Thyroid gland (tissue), 4 donors: Measurements from ENCODE around the gene RETREG3. TPM values are rescaled to one million over a fixed set of nuclear protein-coding genes. Genes with fewer than 3 reads are reported as not detected.

Source experiments
- DNase-seq, 2 donors: peaks; one replicate each; pipeline ENCODE4 v3.0.0-alpha.2; 2019
- H3K27ac ChIP-seq, 3 donors: fragments of 200-600 bp; sonication (generic); 1 replicate in 2 of 3; 2 replicates in 1 of 3; pipeline ENCODE4 v1.5.1; 2016 to 2019; ENCODE audit warnings: mild to moderate bottlenecking in 1 of 3, moderate library complexity in 1 of 3
- H3K27me3 ChIP-seq: fragments of 200-600 bp; sonication (generic); one replicate; pipeline ENCODE4 v1.5.1; 2019
- H3K36me3 ChIP-seq, 2 donors: fragments of 200-600 bp; sonication (generic); one replicate each; pipeline ENCODE4 v1.5.1; 2016 to 2019
- H3K4me1 ChIP-seq, 2 donors: fragments of 200-600 bp; sonication (generic); one replicate each; pipeline ENCODE4 v1.5.1; 2017 to 2019
- H3K4me3 ChIP-seq, 3 donors: fragments of 200-600 bp; sonication (generic); replicated peaks in 1 of 3; 1 replicate in 2 of 3; 2 replicates in 1 of 3; pipeline ENCODE4 v1.5.1; 2016; ENCODE audit warnings: mild to moderate bottlenecking in 1 of 3
- H3K9me3 ChIP-seq: fragments of 200-600 bp; sonication (generic); one replicate; pipeline ENCODE4 v1.5.1; 2017
- POLR2A ChIP-seq, 2 donors: fragments of 450-650 bp; IDR thresholded peaks; one replicate each; pipeline ENCODE4 v1.6.1; 2017; ENCODE audit warnings: antibody characterized with exemption in 2 of 2, mild to moderate bottlenecking in 2 of 2, moderate library complexity in 1 of 2
- WGBS, 2 donors: methylation state at CpG; one replicate each; pipeline ENCODE4 v1.1.5; 2017; 5-methylcytosine and 5-hydroxymethylcytosine counted together
- intact Hi-C: fragments of 100-400 bp; cut with DNase I; formaldehyde crosslinking; loops from one replicate; pipeline ENCODE4 v1.15.1; 2023
- total RNA-seq, 4 donors: library from RNA; depleted of rRNA; stranded (reverse); fragments of >200 nt; gene quantifications; one replicate each; pipeline ENCODE4 v1.2.3, GENCODE V29; 2016
- TF ChIP-seq, protein P1 (sequence below), 6 experiments: fragments of 200-600 bp in 3 of 6; fragments of 450-650 bp in 3 of 6; sonication (generic) in 3 of 6; IDR thresholded peaks; one replicate each; pipeline ENCODE4 v1.5.1; 2016 to 2019; ENCODE audit warnings: antibody characterized with exemption in 6 of 6, mild to moderate bottlenecking in 2 of 6, inconsistent platforms in 1 of 6, moderate library complexity in 1 of 6

Gene RETREG3
- total RNA-seq, 4 donors from 2014 or later: 61.9 to 74.4 (median 72.1) TPM

DNA sequence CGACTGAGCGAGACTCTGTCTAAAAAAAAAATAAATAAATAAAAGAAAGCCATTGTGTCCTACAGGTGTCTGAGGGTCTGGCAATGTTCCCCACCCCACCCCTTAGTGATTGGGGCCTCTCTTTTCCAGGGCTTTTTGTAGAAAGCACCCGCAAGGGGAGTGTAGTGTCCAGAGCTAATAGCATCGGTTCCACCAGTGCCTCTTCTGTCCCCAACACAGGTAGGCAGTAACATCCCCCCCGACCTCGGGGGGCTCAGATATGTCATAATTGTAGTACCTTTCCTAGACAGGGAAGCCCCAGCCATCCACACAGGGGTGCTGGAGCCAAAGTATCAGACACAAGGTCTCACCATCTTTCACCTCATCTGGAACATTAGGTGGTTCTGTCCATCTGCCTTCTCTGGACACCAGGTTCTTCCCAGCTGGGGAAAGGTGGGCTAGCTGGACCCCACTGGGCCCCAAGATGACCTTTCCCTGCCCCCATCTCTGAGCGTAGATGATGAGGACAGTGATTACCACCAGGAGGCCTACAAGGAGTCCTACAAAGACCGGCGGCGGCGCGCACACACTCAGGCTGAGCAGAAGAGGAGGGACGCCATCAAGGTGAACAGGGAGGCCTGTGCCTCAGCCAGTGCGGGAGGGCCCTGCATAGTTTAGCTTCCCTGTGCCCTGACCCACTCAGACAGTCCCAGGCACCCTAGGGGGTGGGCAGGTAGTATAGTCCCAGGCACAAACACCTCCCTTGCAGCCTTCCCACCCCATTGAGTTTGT is 40.6 kb downstream of the RETREG3 start:
- no peaks in the 10 kb centered on the region for H3K9me3 ChIP-seq
- H3K4me1 ChIP-seq: peaks cover 40 to 52% of the 10 kb centered on the region in 2 donors
- 85 to 88% methylated on average over 14 of the region's 14 CpGs for WGBS, 2 donors
- peaks cover 62 to 65% of the 10 kb centered on the region in 2 donors for H3K36me3 ChIP-seq
- no peaks in the 10 kb centered on the region for H3K27me3 ChIP-seq
- intact Hi-C loops: no loop called here
- TF ChIP-seq, protein P1, sequence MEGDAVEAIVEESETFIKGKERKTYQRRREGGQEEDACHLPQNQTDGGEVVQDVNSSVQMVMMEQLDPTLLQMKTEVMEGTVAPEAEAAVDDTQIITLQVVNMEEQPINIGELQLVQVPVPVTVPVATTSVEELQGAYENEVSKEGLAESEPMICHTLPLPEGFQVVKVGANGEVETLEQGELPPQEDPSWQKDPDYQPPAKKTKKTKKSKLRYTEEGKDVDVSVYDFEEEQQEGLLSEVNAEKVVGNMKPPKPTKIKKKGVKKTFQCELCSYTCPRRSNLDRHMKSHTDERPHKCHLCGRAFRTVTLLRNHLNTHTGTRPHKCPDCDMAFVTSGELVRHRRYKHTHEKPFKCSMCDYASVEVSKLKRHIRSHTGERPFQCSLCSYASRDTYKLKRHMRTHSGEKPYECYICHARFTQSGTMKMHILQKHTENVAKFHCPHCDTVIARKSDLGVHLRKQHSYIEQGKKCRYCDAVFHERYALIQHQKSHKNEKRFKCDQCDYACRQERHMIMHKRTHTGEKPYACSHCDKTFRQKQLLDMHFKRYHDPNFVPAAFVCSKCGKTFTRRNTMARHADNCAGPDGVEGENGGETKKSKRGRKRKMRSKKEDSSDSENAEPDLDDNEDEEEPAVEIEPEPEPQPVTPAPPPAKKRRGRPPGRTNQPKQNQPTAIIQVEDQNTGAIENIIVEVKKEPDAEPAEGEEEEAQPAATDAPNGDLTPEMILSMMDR (IDR thresholded peaks at IDR 0.05): no peak
- no peak for TF ChIP-seq POLR2A (IDR thresholded peaks at IDR 0.05)
- H3K4me3 ChIP-seq: no peak overlapping the region
- peak overlapping the region; percentile 82 to 97 (median 96) for H3K27ac ChIP-seq
- DNase-seq: no peak

DNA sequence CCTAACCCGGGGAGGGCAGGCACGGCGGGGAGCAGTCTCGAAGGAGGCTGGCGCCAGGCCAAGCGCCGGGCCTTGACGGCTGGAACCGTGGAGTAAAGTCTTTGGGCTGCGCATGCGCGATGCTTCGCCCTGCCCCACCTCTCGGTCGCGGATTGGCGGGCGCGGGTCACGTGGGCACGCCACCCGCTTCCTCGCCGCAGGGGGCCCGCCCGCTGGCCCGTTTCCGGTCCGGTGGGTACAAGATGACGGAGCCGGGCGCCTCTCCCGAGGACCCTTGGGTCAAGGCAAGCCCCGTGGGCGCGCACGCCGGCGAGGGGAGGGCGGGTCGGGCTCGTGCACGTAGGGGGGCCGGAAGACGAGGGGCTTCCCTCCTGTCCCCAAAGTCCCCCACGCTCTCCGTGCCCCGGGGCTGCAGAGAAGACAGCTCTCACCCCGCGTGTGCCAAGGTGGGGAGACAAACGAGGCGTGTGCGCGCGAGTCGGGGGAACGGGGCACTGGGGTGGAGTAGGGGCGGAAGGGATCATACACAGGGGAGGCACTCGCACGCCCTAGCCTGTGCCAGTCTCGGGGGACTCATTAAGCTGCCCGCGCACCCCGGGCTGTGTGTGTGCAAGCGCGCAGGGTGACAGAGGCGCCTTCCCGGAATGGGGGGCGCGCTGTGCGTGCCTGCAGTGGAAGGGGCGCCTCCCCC is 42.1 kb downstream of the RETREG3 start, which contains the start of gene MLX:
Gene MLX (plus strand): TSS at position 218 of the 691 bp plus-strand sequence. CDS start 25 bp downstream, at position 243.
- Histone ChIP-seq H3K9me3 (no peaks in the 10 kb centered on the region), H3K27me3 (no peaks in the 10 kb centered on the region), H3K36me3 (peaks cover 47 to 50% of the 10 kb centered on the region in 2 donors), H3K4me3 (peak within 1 kb of the TSS; percentile 73 to 78 (median 76)), H3K4me1 (peaks cover 48 to 60% of the 10 kb centered on the region in 2 donors), H3K27ac (peak within 1 kb of the TSS; percentile 82 to 97 (median 96))
- intact Hi-C loops: no loop called here
- TF ChIP-seq, protein P1 (IDR thresholded peaks at IDR 0.05): no peak
- TF ChIP-seq POLR2A (IDR thresholded peaks at IDR 0.05): peak in 1 of 2 donors; percentile 76
- 0 to 1% methylated on average over 17 to 42 of the region's 72 CpGs for WGBS, 2 donors
- peak; percentile 96 to 97 for DNase-seq

DNA sequence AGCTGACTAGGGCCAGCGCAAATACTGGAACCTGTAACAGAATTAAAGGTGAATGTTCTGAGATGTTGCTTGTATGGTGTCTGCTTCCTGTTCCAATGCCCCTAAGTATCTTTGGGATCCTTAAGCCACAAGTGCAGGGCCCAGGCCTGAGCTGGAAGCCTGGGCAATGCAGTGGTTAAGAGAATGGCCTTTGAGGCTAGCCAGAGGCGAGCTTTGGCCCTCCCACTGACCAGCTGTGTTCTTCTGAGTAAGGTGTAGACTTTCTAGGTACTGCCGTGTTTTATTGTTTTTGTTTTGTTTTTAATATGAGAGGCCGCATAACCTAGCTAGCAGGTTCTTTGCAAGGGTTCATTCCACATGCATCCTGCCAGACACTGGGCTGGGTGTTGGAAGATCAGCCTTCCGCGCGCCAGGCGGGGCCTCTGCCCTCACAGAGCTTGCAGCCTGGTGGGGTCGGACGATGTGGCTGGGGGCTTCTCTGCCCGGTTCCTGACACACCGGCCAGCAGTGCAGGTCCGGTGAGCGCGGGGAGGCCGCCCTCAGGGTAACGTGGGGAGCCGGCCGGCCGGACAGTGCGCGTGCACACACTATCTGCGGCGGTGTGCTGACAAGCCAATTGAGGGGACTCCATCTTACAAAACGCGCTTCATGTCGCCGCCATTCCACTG is 42.8 kb downstream of the RETREG3 start:
- Histone ChIP-seq H3K4me3 (peak overlapping the region in 1 of 3 donors; percentile 76), H3K4me1 (peaks cover 47 to 57% of the 10 kb centered on the region in 2 donors), H3K27ac (peak overlapping the region; percentile 82 to 97 (median 96)), H3K9me3 (no peaks in the 10 kb centered on the region), H3K27me3 (no peaks in the 10 kb centered on the region), H3K36me3 (peaks cover 42 to 43% of the 10 kb centered on the region in 2 donors)
- no peak for DNase-seq
- 36 to 73% methylated on average over 8 to 24 of the region's 28 CpGs for WGBS, 2 donors
- intact Hi-C loops: no loop called here
- no peak for TF ChIP-seq POLR2A (IDR thresholded peaks at IDR 0.05)
- TF ChIP-seq, protein P1 (IDR thresholded peaks at IDR 0.05): peak in 1 of 6 experiments; percentile 4

- H3K27ac ChIP-seq: peak overlapping the region in 2 of 3 donors; percentile 82 to 96
- intact Hi-C loops: no loop called here
- no peaks in the 10 kb centered on the region for H3K27me3 ChIP-seq
- H3K4me1 ChIP-seq: peaks cover 43 to 52% of the 10 kb centered on the region in 2 donors
- H3K36me3 ChIP-seq: peaks cover 37 to 39% of the 10 kb centered on the region in 2 donors
- WGBS, 2 donors: 84 to 92% methylated on average over 9 to 16 of the region's 16 CpGs
- H3K9me3 ChIP-seq: no peaks in the 10 kb centered on the region
- H3K4me3 ChIP-seq: no peak overlapping the region
- TF ChIP-seq, protein P1 (IDR thresholded peaks at IDR 0.05): no peak
- no peak for TF ChIP-seq POLR2A (IDR thresholded peaks at IDR 0.05)
- no peak for DNase-seq
Measured at GRCh38 chr17:42565523-42566214, 43.5 kb downstream of the RETREG3 start.
